ENCODE measurements around the gene TMSB10. TPM values are rescaled to one million over a fixed set of nuclear protein-coding genes. Genes with fewer than 3 reads are reported as not detected.
"Not testable (repeated sequence)": the region's sequence is repeated elsewhere in the genome, so short reads cannot be mapped to it uniquely, and the experiment has no call there.

TMSB10 gene
- total RNA-seq, 1 donor from 2014 or later, result 2,218 TPM

DNA sequence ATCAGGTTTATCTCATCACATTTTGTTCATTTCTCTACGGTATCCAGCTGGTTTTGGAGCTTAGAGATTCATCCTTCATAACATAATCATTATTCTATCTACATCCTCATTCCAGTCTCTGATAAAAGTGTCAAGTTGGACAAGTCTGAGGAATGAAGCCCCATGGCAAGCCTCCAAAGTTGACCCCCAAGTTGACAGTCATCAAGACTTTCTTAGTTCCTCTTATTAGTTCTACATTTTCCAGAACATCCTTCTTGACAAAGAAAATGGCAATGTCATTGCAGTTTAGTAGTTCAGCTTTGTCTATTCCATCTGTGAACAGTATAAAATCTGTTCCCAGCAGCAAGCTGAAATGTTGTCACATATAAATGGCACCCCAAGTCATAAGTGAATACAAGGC, 4.5 kb upstream of the TMSB10 start:
- intact Hi-C loops (cut with micrococcal nuclease), result no loop called here
- H3K4me1 Mint-ChIP-seq, result peaks cover 62% of the 10 kb centered on the region

DNA sequence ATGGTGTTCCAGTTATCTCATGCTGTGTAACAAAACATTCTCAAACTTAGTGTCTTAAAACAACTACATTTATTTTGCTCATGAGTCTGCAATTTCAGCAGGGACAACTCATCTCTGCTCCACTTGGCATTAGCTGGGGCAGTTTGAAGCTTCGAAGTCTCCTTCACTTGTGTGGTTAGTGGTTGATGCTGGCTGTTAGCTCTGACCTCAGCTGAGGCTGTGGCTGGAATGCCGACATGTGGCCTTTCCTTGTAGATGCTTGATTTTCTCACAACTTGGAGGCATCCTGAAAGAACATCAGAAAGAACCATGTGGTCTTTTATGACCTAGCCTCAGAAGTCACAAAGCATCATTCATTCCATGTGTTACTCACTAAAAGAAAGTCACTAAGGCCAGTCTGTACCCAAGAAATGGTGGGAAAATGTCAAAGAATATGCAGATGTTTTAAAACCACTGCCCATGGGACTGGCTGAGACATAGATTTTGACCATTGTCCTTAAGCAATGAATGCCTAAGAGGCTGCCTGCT, 3.8 kb upstream of the TMSB10 start:
- intact Hi-C loops (cut with micrococcal nuclease), result no loop called here
- Mint-ChIP-seq H3K27ac (no peak overlapping the region), H3K36me3 (ENCODE audit: low read depth) (peaks cover 12% of the 10 kb centered on the region), H3K4me1 (peaks cover 57% of the 10 kb centered on the region), H3K4me3 (no peak overlapping the region), H3K27me3 (no peaks in the 10 kb centered on the region), H3K9me3 (peaks cover 9% of the 10 kb centered on the region)
- peak; percentile 58 for DNase-seq

More for the DNA sequence above, 4.5 kb upstream of the TMSB10 start:
- no peak for DNase-seq
- H3K27ac Mint-ChIP-seq, result no peak overlapping the region
- no peak overlapping the region for H3K4me3 Mint-ChIP-seq
- H3K36me3 Mint-ChIP-seq (ENCODE audit: low read depth), result peaks cover 5% of the 10 kb centered on the region
- H3K27me3 Mint-ChIP-seq, result no peaks in the 10 kb centered on the region
- H3K9me3 Mint-ChIP-seq, result peaks cover 11% of the 10 kb centered on the region

DNA sequence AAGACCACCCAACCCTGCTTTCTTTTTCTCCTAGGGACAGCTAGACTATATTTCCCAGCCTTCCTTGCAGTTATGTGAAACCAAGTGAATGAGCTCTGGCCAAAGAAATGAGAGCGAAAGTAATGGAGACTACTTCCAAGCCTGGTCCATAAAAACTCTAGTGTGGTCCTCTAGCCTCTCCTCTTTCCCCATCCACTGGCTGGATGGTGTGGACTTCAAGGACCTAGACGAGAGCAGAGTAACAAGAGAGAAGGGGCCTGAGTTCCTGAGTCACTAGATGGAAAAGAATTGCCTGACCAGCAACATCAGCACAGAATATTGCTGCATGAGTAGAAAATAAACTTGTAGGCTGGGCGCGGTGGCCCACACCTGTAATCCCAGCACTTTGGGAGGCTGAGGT, 2.9 kb upstream of the TMSB10 start:
- Mint-ChIP-seq H3K27me3 (no peaks in the 10 kb centered on the region), H3K4me1 (peaks cover 60% of the 10 kb centered on the region)

DNA sequence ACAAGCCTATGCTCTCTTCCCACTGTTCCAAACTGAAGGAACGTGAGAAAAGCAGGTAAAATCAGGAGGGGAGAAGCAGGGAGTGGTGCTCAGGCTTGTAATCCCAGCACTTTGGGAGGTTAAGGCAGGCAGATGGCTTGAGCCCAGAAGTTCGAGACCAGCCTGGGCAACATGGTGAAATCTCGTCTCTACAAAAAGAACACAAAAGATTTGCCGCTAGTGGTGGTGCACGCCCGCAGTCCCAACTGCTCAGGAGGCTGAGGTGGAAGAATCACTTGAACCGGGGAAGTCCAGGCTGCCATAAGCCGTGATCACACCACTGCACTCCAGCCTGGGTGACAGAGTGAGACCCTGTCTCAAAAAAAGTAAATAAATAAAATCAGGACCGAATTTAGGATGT, 1.3 kb upstream of the TMSB10 start:
- Mint-ChIP-seq H3K27me3 (no peaks in the 10 kb centered on the region), H3K4me3 (peak overlapping the region; percentile 91), H3K36me3 (ENCODE audit: low read depth) (peaks cover 33% of the 10 kb centered on the region), H3K4me1 (peaks cover 62% of the 10 kb centered on the region), H3K27ac (peak overlapping the region; percentile 90), H3K9me3 (peaks cover 11% of the 10 kb centered on the region)
- intact Hi-C loops (cut with micrococcal nuclease), result loop anchor here (2.0 kb wide), 1 partner anchor 43 kb away; no protein-coding TSS in a partner anchor
- no peak for DNase-seq

More for the DNA sequence above, 2.9 kb upstream of the TMSB10 start:
- intact Hi-C loops (cut with micrococcal nuclease), result no loop called here
- Mint-ChIP-seq H3K9me3 (peaks cover 8% of the 10 kb centered on the region), H3K27ac (no peak overlapping the region), H3K4me3 (no peak overlapping the region), H3K36me3 (ENCODE audit: low read depth) (peaks cover 20% of the 10 kb centered on the region)
- DNase-seq, result peak; percentile 50

DNA sequence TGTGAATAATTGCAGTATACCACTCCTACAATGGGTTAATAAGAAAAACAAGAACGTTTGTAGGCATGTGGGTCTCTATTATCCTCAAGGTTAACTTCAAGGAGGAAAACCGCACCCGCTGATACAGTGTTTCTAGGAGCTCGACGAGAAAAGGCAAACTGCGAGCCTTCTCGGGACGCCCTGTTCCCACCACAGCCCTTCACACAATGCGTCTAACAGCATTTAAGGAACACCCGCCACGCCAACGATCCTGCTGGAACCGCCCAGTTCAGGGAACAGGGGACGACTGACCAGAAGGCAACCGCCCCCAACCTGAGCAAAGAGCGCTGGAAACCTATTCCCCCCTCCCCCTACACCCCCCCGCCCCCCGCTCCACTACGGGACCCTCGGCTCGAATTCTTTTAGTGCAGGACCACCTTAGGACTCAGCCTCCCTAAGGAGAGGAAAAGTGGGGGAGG, 710 bp upstream of the TMSB10 start:
- DNase-seq, result peak; percentile 83
- Mint-ChIP-seq H3K27me3 (no peaks in the 10 kb centered on the region), H3K4me1 (peaks cover 62% of the 10 kb centered on the region), H3K9me3 (peaks cover 17% of the 10 kb centered on the region), H3K4me3 (peak overlapping the region; percentile 91), H3K27ac (peak overlapping the region; percentile 90), H3K36me3 (ENCODE audit: low read depth) (peaks cover 39% of the 10 kb centered on the region)
- intact Hi-C loops (cut with micrococcal nuclease), result loop anchor here (1.0 to 2.0 kb wide), 5 partner anchors 16 to 445 kb away; partner anchors contain the start of gene SUCLG1

DNA sequence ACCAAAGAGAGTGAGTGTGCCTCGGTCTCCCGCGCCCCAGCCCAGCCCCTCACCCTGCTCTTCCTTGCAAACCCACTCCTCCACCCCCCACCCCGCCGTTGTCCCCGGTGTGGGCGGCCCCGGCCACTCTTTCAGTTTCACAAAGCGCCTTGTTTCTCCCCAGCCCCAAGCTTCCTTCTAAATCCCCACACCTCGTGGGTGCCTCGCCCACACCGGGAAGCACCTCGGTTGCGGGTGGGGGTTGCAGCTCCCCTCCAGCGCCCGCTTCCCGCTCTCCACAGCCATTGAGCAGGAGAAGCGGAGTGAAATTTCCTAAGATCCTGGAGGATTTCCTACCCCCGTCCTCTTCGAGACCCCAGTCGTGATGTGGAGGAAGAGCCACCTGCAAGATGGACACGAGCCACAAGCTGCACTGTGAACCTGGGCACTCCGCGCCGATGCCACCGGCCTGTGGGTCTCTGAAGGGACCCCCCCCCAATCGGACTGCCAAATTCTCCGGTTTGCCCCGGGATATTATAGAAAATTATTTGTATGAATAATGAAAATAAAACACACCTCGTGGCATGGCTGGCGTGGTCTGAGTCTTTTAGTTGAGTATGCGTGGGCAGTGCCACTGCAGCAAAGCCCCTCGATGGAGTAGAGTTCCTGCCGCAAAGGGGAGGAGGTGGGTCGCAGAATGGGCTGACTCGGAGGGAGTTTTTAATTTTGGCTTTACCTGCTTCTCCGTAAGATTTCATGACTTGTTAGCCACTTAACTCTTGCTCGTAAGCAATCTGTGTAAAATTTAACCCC, 848 bp downstream of the TMSB10 start:
- no peaks in the 10 kb centered on the region for H3K27me3 Mint-ChIP-seq
- peaks cover 14% of the 10 kb centered on the region for H3K9me3 Mint-ChIP-seq
- intact Hi-C loops (cut with micrococcal nuclease), result loop anchor here (1.0 kb wide), 1 partner anchor 19 kb away; no protein-coding TSS in a partner anchor
- H3K36me3 Mint-ChIP-seq (ENCODE audit: low read depth), result peaks cover 43% of the 10 kb centered on the region
- H3K27ac Mint-ChIP-seq, result peak overlapping the region; percentile 95
- H3K4me3 Mint-ChIP-seq, result peak overlapping the region; percentile 91
- peak; percentile 93 for DNase-seq
- H3K4me1 Mint-ChIP-seq, result peaks cover 57% of the 10 kb centered on the region

DNA sequence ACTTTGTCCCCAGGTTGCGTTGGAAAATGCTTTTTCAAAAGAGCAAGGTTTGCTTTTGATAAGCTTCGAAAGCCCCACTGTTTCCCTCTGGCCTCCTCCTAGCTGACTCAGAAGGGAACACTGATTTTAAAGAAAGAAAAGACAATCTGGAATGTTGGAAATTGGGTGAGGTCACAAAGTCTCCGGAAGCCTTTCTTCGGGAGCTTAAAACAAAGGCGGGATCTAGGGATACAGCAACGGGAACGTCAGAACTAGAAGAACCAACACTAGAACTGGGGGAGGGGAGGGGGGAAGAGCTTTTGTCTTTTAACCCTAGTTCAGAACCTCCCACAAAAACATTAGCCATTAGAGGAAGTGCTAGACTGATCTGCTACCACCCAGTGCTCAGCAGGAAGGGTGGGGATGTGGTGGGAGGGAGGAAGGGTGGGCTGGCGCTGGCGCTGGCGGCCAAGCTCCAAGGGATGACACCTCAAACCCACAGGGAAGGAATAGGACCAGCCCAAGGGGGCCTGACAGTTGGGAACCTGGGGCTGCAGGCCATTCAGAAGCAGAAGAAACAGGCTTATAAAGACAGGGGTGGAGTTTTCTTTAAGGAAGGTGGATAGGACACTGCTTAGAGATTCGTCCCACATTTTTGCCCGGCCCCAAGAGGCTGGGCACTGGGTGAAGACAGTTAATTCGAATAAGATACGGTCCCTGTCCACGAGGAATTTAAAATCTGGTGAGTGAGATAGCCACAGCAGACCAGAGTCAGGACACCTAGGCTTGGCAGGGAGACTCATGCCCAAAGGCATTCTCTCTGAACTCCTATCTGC, 1.7 kb downstream of the TMSB10 start:
- H3K4me1 Mint-ChIP-seq, result peaks cover 61% of the 10 kb centered on the region

DNA sequence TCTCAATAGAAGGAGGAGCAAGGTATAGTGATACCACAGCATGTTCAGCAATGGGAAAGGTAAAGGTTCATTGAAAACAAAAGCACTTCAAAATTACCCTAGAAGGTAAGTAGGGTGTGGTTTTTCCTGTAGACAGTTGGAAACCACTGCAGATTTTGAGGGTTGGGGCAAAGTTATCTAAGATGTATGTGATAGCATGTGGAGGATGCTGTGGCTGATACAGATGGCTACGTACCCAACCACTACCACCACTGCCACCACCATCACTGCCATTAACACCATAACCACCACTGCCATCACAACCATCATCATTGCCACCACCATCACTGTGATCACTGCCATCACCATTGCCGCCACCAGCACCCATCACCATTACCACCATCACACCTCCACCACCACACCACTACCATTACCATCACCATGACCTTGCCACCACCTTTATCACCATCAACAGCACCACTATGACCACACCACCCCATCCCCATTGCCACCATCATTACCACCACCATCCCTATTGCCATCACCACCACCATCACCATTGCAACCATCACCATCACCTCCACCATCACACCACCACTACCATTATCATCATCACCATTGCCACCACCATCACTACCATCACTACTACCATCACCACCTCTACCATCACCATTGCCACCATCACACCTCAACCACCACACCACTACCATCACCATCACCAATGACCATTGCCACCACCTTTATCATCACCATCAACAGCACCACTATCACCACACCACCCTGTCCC, 3.7 kb downstream of the TMSB10 start:
- DNase-seq, result peak; percentile 88
- no peaks in the 10 kb centered on the region for H3K27me3 Mint-ChIP-seq
- H3K4me1 Mint-ChIP-seq, result peaks cover 56% of the 10 kb centered on the region
- H3K27ac Mint-ChIP-seq, result peak overlapping the region; percentile 95
- intact Hi-C loops (cut with micrococcal nuclease), result loop anchor here (1.0 kb wide), 1 partner anchor 10 kb away; no protein-coding TSS in a partner anchor
- H3K4me3 Mint-ChIP-seq, result peak overlapping the region; percentile 91
- peaks cover 42% of the 10 kb centered on the region for H3K36me3 Mint-ChIP-seq (ENCODE audit: low read depth)
- peaks cover 14% of the 10 kb centered on the region for H3K9me3 Mint-ChIP-seq

More for the DNA sequence above, 1.7 kb downstream of the TMSB10 start:
- peak; percentile 86 for DNase-seq
- peaks cover 14% of the 10 kb centered on the region for H3K9me3 Mint-ChIP-seq
- H3K36me3 Mint-ChIP-seq (ENCODE audit: low read depth), result peaks cover 42% of the 10 kb centered on the region
- peak overlapping the region; percentile 91 for H3K4me3 Mint-ChIP-seq
- H3K27ac Mint-ChIP-seq, result peak overlapping the region; percentile 95
- intact Hi-C loops (cut with micrococcal nuclease), result loop anchor here (1.0 kb wide), 2 partner anchors 9 to 18 kb away; no protein-coding TSS in a partner anchor
- H3K27me3 Mint-ChIP-seq, result no peaks in the 10 kb centered on the region

DNA sequence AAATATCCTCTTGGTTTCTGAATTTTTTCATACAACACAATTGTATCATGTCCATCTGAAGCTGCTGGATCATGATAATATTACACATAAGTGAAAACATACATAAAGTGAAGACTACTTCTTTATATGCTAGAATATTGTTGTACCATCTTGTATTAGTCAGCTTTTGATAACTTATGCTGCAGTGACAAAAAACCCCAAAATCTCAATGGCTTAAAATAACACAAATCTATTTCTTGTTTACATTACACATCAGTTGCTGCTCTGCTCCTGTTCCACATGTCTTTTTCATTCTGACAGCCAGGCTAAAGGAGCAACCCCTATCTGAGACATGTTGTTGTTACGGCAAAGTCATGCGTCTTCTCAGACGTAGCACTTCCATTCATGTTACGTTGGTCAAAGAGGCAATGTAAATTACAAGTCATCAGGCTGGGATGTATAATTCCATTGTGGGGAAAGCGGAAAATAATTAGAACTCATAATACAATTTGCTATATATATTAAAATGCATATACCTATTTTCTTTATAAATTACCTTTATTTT, 5.8 kb downstream of the TMSB10 start:
- intact Hi-C loops (cut with micrococcal nuclease), result no loop called here
- DNase-seq, result no peak
- Mint-ChIP-seq H3K27me3 (no peaks in the 10 kb centered on the region), H3K36me3 (ENCODE audit: low read depth) (peaks cover 38% of the 10 kb centered on the region), H3K4me1 (peaks cover 48% of the 10 kb centered on the region), H3K9me3 (peaks cover 14% of the 10 kb centered on the region), H3K4me3 (no peak overlapping the region), H3K27ac (no peak overlapping the region)

DNA sequence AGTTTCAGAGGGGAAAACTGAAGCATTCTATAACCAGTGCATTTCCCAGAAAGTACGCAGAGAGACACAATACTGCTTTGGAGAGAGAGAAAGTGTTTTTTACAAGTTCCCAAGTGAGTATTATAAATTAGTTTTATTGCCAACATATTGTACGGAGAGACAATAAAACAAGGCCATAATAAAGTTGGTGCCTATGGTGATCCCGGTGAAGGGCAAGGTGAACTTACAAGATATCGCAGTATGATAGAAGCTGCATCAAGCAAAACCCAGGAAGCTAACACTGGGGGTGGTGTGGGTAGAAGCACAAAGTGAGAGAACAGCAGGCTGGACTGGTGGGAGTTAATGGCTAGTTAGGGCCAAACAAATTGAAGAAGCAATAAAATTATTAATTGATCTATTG, 7.5 kb downstream of the TMSB10 start:
- Mint-ChIP-seq H3K9me3 (peaks cover 14% of the 10 kb centered on the region), H3K4me1 (peaks cover 38% of the 10 kb centered on the region), H3K36me3 (ENCODE audit: low read depth) (peaks cover 24% of the 10 kb centered on the region), H3K27ac (no peak overlapping the region), H3K27me3 (no peaks in the 10 kb centered on the region), H3K4me3 (no peak overlapping the region)
- no peak for DNase-seq
- intact Hi-C loops (cut with micrococcal nuclease), result no loop called here

DNA sequence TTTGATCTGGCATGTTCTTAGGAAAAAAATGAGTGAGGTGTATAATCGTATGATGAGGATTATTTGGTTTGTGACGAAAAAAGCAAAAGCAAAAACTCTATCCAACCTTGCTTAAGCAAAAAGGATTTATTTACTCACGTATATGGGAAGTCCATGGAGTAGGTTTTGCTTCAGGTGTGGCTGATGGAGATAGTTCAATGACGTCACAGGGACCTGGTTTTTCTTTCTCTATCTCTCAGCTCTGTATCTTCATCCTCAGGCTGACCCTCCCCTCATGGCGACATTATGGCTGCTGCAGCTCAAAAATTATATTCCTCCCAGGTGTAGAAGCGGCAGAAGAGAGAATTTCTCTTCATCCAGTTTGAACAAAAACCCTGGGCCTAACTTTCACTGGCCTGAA, 8.9 kb downstream of the TMSB10 start:
- H3K27ac Mint-ChIP-seq, result no peak overlapping the region
- no peak overlapping the region for H3K4me3 Mint-ChIP-seq
- H3K27me3 Mint-ChIP-seq, result no peaks in the 10 kb centered on the region
- intact Hi-C loops (cut with micrococcal nuclease), result no loop called here
- no peak for DNase-seq
- peaks cover 33% of the 10 kb centered on the region for H3K4me1 Mint-ChIP-seq
- H3K9me3 Mint-ChIP-seq, result peaks cover 9% of the 10 kb centered on the region
- H3K36me3 Mint-ChIP-seq (ENCODE audit: low read depth), result peaks cover 12% of the 10 kb centered on the region

DNA sequence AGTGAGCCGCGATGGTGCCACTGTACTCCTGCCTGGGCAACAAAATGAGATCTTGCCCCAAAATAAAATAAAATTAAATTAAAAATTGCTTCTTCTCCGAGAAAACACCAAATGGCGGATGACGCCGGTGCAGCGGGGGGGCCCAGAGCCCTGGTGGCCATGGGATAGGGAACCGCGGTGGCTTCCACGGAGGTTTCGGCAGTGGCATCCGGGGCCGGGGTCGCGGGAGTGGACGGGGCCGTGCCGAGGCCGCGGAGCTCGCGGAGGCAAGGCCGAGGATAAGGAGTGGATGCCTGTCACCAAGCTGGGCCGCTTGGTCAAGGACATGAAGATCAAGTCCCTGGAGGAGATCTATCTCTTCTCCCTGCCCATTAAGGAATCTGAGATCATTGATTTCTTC, 10.2 kb downstream of the TMSB10 start:
- H3K36me3 Mint-ChIP-seq (ENCODE audit: low read depth); intact Hi-C loops (cut with micrococcal nuclease); H3K27me3 Mint-ChIP-seq; H3K27ac Mint-ChIP-seq; H3K4me3 Mint-ChIP-seq; DNase-seq; H3K9me3 Mint-ChIP-seq: not testable (repeated sequence)
- peaks cover 37% of the 10 kb centered on the region for H3K4me1 Mint-ChIP-seq

DNA sequence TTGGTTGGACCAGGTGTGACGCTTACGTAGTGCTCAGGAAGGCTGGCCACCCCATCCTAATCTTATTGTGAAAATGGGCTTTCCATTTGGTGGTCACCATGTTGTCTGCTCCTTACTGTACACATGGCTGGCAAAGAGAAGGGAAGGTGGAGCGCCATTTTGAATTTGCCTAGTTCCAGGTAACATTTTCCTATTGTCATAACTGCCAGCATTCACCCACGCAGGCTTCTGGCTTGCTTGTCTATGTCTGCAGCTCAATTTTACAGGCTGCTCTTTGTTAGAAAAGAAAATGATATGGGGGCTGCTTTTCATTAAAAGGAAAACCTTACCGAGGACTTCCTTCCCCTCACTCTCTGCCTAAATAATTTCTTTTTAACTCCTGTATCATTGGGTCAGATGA, 12.4 kb downstream of the TMSB10 start:
- H3K27me3 Mint-ChIP-seq; H3K9me3 Mint-ChIP-seq; H3K27ac Mint-ChIP-seq; H3K36me3 Mint-ChIP-seq (ENCODE audit: low read depth); H3K4me3 Mint-ChIP-seq; DNase-seq; intact Hi-C loops (cut with micrococcal nuclease): not testable (repeated sequence)
- H3K4me1 Mint-ChIP-seq, result peaks cover 30% of the 10 kb centered on the region
